Activated CD4-positive, alpha-beta T cell treated with anti-CD3 and anti-CD28 coated beads, Interleukin-2, amount 10 ng/mL, durations not matched to agents 7 days and 5 days (primary cell): ENCODE data around the gene CCND2. TPM values are rescaled to one million over a fixed set of nuclear protein-coding genes. Genes with fewer than 3 reads are reported as not detected.

Experiments used
- CTCF ChIA-PET: fragments of 350-600 bp; sonication (Branson Sonifier 250); formaldehyde crosslinking; loops from one replicate; lab custom pipeline; 2021; ENCODE audit warnings: antibody characterized with exemption; lab: Charles Lee
- POLR2A ChIA-PET: fragments of 350-600 bp; sonication (Branson Sonifier 250); formaldehyde crosslinking; loops from one replicate; lab custom pipeline; 2021; ENCODE audit warnings: antibody characterized with exemption; lab: Charles Lee
- DNase-seq: peaks from one replicate; pipeline ENCODE4 v3.0.0-alpha.2; 2020
- H3K27ac Mint-ChIP-seq: one replicate; pipeline ENCODE4 v1.8.0; 2021; ENCODE audit warnings: mild to moderate bottlenecking, moderate library complexity, mixed read lengths
- H3K27me3 Mint-ChIP-seq: one replicate; pipeline ENCODE4 v1.8.0; 2021; ENCODE audit warnings: mixed read lengths
- H3K36me3 Mint-ChIP-seq: one replicate; pipeline ENCODE4 v1.8.0; 2021; ENCODE audit warnings: low read depth, mixed read lengths
- H3K4me1 Mint-ChIP-seq: one replicate; pipeline ENCODE4 v1.8.0; 2021; ENCODE audit warnings: mixed read lengths
- H3K4me3 Mint-ChIP-seq: one replicate; pipeline ENCODE4 v1.8.0; 2021; ENCODE audit warnings: mild to moderate bottlenecking, moderate library complexity, mixed read lengths
- H3K9me3 Mint-ChIP-seq: one replicate; pipeline ENCODE4 v1.8.0; 2021; ENCODE audit warnings: mixed read lengths
- total RNA-seq, 2 experiments: library from RNA; stranded (reverse); gene quantifications; one replicate each; pipeline ENCODE4 v1.2.3, GENCODE V29; 2021

CCND2 gene
- total RNA-seq, 2 experiments from 2014 or later = 290 to 332 TPM

DNA sequence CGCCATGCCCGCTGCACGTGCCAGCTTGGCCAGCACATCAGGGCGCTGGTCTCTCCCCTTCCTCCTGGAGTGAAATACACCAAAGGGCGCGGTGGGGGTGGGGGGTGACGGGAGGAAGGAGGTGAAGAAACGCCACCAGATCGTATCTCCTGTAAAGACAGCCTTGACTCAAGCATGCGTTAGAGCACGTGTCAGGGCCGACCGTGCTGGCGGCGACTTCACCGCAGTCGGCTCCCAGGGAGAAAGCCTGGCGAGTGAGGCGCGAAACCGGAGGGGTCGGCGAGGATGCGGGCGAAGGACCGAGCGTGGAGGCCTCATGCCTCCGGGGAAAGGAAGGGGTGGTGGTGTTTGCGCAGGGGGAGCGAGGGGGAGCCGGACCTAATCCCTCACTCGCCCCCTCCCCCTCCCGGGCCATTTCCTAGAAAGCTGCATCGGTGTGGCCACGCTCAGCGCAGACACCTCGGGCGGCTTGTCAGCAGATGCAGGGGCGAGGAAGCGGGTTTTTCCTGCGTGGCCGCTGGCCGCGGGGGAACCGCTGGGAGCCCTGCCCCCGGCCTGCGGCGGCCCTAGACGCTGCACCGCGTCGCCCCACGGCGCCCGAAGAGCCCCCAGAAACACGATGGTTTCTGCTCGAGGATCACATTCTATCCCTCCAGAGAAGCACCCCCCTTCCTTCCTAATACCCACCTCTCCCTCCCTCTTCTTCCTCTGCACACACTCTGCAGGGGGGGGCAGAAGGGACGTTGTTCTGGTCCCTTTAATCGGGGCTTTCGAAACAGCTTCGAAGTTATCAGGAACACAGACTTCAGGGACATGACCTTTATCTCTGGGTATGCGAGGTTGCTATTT is 914 bp upstream of the CCND2 start:
- ChIA-PET CTCF (interaction anchor here (0.7 to 6.2 kb wide), 9 partner anchors 126 to 785 kb away, joined by 3 to 56 read pairs (median 3); no protein-coding TSS in a partner anchor), POLR2A (interaction anchor here (0.7 to 1.4 kb wide), 5 partner anchors 40 to 175 kb away, joined by 3 to 10 read pairs (median 4); no protein-coding TSS in a partner anchor)
- Mint-ChIP-seq H3K27ac (peak overlapping the region; percentile 99), H3K27me3 (peaks cover 5% of the 10 kb centered on the region), H3K4me1 (peaks cover 29% of the 10 kb centered on the region), H3K4me3 (peak overlapping the region; percentile 95), H3K9me3 (no peaks in the 10 kb centered on the region), H3K36me3 (peaks cover 24% of the 10 kb centered on the region)
- peak; percentile 82 for DNase-seq

DNA sequence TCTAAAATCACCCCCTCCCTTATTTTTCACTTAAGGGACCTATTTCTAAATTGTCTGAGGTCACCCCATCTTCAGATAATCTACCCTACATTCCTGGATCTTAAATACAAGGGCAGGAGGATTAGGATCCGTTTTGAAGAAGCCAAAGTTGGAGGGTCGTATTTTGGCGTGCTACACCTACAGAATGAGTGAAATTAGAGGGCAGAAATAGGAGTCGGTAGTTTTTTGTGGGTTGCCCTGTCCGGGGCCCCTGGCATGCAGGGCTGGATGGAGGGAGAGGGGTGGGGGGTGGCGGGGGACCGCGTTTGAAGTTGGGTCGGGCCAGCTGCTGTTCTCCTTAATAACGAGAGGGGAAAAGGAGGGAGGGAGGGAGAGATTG is 300 bp upstream of the CCND2 start:
- Mint-ChIP-seq H3K27ac (peak overlapping the region; percentile 99), H3K4me1 (peaks cover 32% of the 10 kb centered on the region), H3K27me3 (peaks cover 2% of the 10 kb centered on the region), H3K9me3 (no peaks in the 10 kb centered on the region), H3K36me3 (peaks cover 30% of the 10 kb centered on the region), H3K4me3 (peak overlapping the region; percentile 95)
- no peak for DNase-seq
- ChIA-PET POLR2A (interaction anchor here (1.4 kb wide), 1 partner anchor 130 kb away, joined by 6 read pairs; no protein-coding TSS in a partner anchor), CTCF (interaction anchor here (1.0 to 6.2 kb wide), 4 partner anchors 126 to 317 kb away, joined by 3 to 56 read pairs (median 4); no protein-coding TSS in a partner anchor)

DNA sequence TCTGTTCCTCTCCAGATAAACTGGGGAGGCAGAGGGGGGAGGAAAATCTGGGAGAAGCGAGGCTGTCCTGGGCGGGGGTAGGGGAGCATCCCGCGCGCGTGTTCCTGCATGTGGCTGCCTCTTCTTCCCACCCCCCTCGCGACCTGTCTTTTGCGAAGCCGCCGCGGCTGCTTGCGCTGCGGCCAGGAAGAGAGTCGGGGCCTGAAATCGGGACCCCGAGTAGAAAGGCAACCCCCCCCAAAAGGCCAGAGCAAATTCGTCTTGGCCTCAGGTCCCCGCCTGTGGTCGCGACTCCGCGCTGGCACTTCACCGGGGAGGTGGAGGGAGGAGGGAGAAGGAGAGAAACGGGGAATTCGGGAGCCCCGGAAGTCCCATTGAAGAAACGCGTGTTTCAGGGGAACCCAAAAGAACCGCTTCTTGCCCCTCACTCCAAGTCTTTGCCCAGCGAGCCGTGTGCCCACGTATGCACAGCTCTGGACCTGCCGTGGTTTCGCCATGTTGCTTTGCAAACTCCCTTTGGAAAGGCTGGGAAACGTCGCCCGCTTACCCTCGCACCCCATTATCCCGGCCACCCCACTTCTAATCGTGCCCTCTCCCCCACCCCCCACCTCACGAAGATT is 944 bp downstream of the CCND2 start:
- Mint-ChIP-seq H3K27me3 (no peaks in the 10 kb centered on the region), H3K27ac (peak overlapping the region; percentile 99), H3K36me3 (peaks cover 43% of the 10 kb centered on the region), H3K4me3 (peak overlapping the region; percentile 95), H3K9me3 (no peaks in the 10 kb centered on the region), H3K4me1 (peaks cover 38% of the 10 kb centered on the region)
- CTCF ChIA-PET = interaction anchor here (0.8 to 6.2 kb wide), 5 partner anchors 167 to 390 kb away, joined by 3 to 80 read pairs (median 47); no protein-coding TSS in a partner anchor
- POLR2A ChIA-PET = interaction anchor here (0.6 kb wide), 1 partner anchor 297 kb away, joined by 3 read pairs; no protein-coding TSS in a partner anchor
- peak; percentile 31 for DNase-seq

DNA sequence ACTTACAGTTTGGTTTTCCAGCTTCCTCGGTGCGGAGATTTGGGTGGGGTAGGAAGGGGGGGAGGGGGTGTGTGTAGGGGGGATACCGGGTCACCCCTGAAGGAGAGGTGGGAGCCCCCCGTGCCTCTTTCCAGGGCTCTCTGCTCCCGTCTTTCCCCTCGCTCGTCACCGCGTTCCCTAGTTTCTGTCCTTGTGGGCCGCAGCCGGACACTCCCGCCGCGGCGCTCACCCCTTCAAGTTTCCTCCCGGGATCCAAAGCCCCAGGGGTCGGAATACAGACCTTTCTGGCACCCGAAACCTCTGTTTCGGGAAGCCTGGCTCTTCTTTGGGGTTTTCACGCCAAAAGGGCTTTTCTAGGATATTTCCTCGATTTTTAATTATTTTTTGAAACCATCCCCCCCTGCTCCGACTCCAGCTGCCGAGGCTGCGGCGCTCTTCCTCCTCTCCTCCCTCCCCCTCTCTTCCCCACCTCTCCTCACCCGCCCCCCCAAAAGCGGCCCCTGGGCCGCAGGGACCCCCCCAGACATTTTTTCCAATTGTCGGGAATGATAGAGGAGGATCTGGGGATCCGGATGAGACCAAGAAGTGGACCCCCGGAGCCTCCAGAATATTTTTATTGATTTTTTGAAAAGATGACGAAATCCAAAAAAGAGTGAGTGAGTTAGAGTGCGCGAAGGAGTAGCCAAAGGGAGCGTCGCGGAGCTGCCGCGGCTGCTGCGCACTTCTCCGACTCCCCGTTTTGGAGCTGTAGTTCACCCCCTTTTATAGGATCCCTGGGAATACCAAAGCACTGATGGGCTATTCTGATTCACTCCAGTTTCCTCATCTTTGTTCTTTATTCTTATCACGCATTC is 1.7 kb downstream of the CCND2 start:
- H3K27ac Mint-ChIP-seq = peak overlapping the region; percentile 99
- peaks cover 44% of the 10 kb centered on the region for H3K4me1 Mint-ChIP-seq
- no peaks in the 10 kb centered on the region for H3K27me3 Mint-ChIP-seq
- no peaks in the 10 kb centered on the region for H3K9me3 Mint-ChIP-seq
- POLR2A ChIA-PET = interaction anchor here (1.8 kb wide), 1 partner anchor 168 kb away, joined by 12 read pairs; no protein-coding TSS in a partner anchor
- no peak for DNase-seq
- H3K4me3 Mint-ChIP-seq = peak overlapping the region; percentile 95
- H3K36me3 Mint-ChIP-seq = peaks cover 45% of the 10 kb centered on the region
- CTCF ChIA-PET = interaction anchor here (0.6 to 6.2 kb wide), 15 partner anchors 14 to 391 kb away, joined by 3 to 80 read pairs (median 16); no protein-coding TSS in a partner anchor

- Mint-ChIP-seq H3K27ac (peak overlapping the region; percentile 99), H3K27me3 (no peaks in the 10 kb centered on the region), H3K9me3 (no peaks in the 10 kb centered on the region), H3K4me3 (peak overlapping the region; percentile 95), H3K4me1 (peaks cover 47% of the 10 kb centered on the region), H3K36me3 (peaks cover 52% of the 10 kb centered on the region)
- ChIA-PET POLR2A (interaction anchor here (1.8 kb wide), 1 partner anchor 168 kb away, joined by 12 read pairs; no protein-coding TSS in a partner anchor), CTCF (interaction anchor here (0.6 to 6.2 kb wide), 31 partner anchors 10 to 402 kb away, joined by 3 to 80 read pairs (median 7); partner anchors contain the start of gene PARP11)
- DNase-seq = no peak
Measured at GRCh38 chr12:4275870-4276301, 2.3 kb downstream of the CCND2 start.

DNA sequence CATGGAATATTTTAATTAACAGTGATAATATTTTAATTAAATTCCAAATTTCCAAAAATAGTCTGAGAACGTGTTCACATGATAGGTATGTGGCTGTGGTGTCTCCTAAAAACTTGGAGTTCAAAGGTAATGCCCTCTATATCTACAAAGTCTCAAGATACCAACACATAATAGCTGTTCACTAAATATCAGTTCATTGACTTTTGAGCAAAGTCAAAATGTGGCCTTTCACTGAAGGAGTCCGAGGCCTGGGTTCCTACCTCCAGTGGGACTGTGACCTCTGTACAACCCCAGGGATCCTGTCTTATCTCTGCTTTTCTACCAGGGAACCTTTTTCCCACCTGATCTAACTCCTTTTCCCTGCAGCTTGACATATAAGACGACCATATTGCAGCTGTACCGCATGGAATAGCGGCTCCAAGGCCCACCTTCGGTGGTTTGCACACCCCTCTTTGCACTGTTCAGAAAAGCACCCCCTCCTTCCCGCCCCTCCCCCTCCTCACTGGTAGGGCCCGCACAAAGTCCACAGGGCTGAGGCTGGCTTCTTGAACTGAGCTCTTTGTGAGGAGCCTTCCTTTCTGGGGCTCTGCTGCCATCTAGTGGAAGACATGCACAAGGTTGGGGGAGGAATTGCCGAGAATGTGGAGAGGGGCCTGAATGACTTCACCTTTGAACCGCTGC is 3.1 kb downstream of the CCND2 start:
- Mint-ChIP-seq H3K36me3 (peaks cover 59% of the 10 kb centered on the region), H3K27ac (peak overlapping the region; percentile 63), H3K4me3 (peak overlapping the region; percentile 95), H3K4me1 (peaks cover 55% of the 10 kb centered on the region), H3K27me3 (no peaks in the 10 kb centered on the region), H3K9me3 (no peaks in the 10 kb centered on the region)
- DNase-seq = peak; percentile 92
- CTCF ChIA-PET = interaction anchor here (0.5 to 6.2 kb wide), 82 partner anchors 9 to 977 kb away, joined by 3 to 80 read pairs (median 4); partner anchors contain the start of gene PARP11
- POLR2A ChIA-PET = interaction anchor here (0.6 to 1.8 kb wide), 6 partner anchors 107 to 390 kb away, joined by 3 to 12 read pairs (median 3); no protein-coding TSS in a partner anchor

- no peaks in the 10 kb centered on the region for H3K27me3 Mint-ChIP-seq
- H3K4me1 Mint-ChIP-seq = peaks cover 59% of the 10 kb centered on the region
- peak overlapping the region; percentile 95 for H3K4me3 Mint-ChIP-seq
- H3K27ac Mint-ChIP-seq = peak overlapping the region; percentile 63
- H3K36me3 Mint-ChIP-seq = peaks cover 63% of the 10 kb centered on the region
- DNase-seq = no peak
- POLR2A ChIA-PET = interaction anchor here (0.6 to 1.8 kb wide), 7 partner anchors 16 to 391 kb away, joined by 3 to 12 read pairs (median 3); no protein-coding TSS in a partner anchor
- no peaks in the 10 kb centered on the region for H3K9me3 Mint-ChIP-seq
- CTCF ChIA-PET = interaction anchor here (0.6 to 6.2 kb wide), 77 partner anchors 9 to 978 kb away, joined by 3 to 80 read pairs (median 5); partner anchors contain the start of gene PARP11
Measured at GRCh38 chr12:4277205-4277543, 3.6 kb downstream of the CCND2 start.

DNA sequence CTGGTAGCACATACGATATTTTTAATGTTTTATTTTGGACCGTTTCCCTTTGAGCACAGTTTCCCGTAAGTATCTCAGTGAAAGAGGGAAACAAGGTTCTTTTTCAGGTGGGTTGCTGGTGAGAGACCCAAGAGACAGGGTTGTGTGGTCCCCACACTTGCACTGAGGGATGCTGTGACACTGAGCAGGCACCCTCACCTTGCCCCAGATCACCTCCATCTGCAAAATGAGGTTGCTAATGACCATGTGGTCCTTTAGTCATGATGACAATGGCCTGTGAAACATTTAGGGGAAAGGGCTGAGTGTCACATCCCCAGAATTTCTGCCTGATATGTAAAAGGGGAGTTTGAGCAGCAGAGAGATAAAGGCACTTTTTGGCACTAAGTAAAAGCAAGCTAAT is 4.3 kb downstream of the CCND2 start:
- DNase-seq = no peak
- no peaks in the 10 kb centered on the region for H3K27me3 Mint-ChIP-seq
- peaks cover 64% of the 10 kb centered on the region for H3K4me1 Mint-ChIP-seq
- H3K9me3 Mint-ChIP-seq = no peaks in the 10 kb centered on the region
- peak overlapping the region; percentile 10 for H3K27ac Mint-ChIP-seq
- ChIA-PET CTCF (interaction anchor here (0.5 to 6.2 kb wide), 32 partner anchors 10 to 413 kb away, joined by 3 to 80 read pairs (median 5); no protein-coding TSS in a partner anchor), POLR2A (interaction anchor here (0.7 to 1.4 kb wide), 4 partner anchors 15 to 239 kb away, joined by 3 to 4 read pairs (median 3); no protein-coding TSS in a partner anchor)
- H3K36me3 Mint-ChIP-seq = peaks cover 70% of the 10 kb centered on the region
- peak overlapping the region; percentile 20 for H3K4me3 Mint-ChIP-seq

GRCh38 chr12:4278329-4279197 is 5.0 kb downstream of the CCND2 start:
- Mint-ChIP-seq H3K4me1 (peaks cover 69% of the 10 kb centered on the region), H3K27me3 (no peaks in the 10 kb centered on the region), H3K9me3 (no peaks in the 10 kb centered on the region), H3K4me3 (peak overlapping the region; percentile 20), H3K36me3 (peaks cover 75% of the 10 kb centered on the region), H3K27ac (peak overlapping the region; percentile 43)
- ChIA-PET POLR2A (interaction anchor here (0.7 to 1.2 kb wide), 2 partner anchors 14 to 171 kb away, joined by 3 read pairs; no protein-coding TSS in a partner anchor), CTCF (interaction anchor here (0.5 to 6.2 kb wide), 16 partner anchors 11 to 394 kb away, joined by 3 to 80 read pairs (median 12); no protein-coding TSS in a partner anchor)
- DNase-seq = no peak

DNA sequence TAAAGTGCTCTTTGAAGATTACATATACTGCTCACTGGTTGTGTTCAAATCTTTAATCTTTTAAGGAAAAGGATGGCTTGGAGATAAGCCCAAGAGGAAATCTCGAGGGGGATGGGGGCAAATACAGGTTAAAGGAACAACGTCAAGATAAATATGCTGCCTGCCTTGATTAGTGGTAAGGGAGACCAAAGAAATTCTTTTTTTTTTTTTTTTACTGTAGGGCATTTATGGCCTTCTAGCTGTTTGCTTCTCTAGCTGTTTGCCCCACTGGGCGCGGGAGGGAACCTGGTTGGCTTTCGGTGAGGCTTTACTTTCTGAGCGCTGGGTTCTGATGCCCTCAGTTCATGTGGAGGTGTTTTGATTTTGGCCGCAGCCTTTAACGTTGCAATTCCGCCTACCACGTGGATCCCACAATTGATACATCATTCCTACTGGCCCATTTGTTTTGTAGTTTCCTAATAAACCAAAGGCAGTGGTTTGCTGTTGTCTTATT is 5.7 kb downstream of the CCND2 start:
- CTCF ChIA-PET = interaction anchor here (1.3 to 6.2 kb wide), 7 partner anchors 10 to 395 kb away, joined by 3 to 80 read pairs (median 25); no protein-coding TSS in a partner anchor
- H3K4me1 Mint-ChIP-seq = peaks cover 74% of the 10 kb centered on the region

More for the DNA sequence above, 5.7 kb downstream of the CCND2 start:
- H3K9me3 Mint-ChIP-seq = no peaks in the 10 kb centered on the region
- POLR2A ChIA-PET = interaction anchor here (0.6 kb wide), 1 partner anchor 168 kb away, joined by 3 read pairs; no protein-coding TSS in a partner anchor
- no peak overlapping the region for H3K27ac Mint-ChIP-seq
- no peaks in the 10 kb centered on the region for H3K27me3 Mint-ChIP-seq
- DNase-seq = no peak
- H3K4me3 Mint-ChIP-seq = peak overlapping the region; percentile 20
- peaks cover 81% of the 10 kb centered on the region for H3K36me3 Mint-ChIP-seq
